DMS153 treated with DMSO at 0.1 percent for 48 hours (cell line): ENCODE data around the gene VWA7.
"Not testable (repeated sequence)": the region's sequence is repeated elsewhere in the genome, so short reads cannot be mapped to it uniquely, and the experiment has no call there.

Experiments used
- DNase-seq: peaks from one replicate; lab custom pipeline; 2025; ENCODE audit not compliant: unreplicated experiment; lab: John Stamatoyannopoulos, UW

Gene VWA7

GRCh38 chr6:31801031-31801927 is 24.2 kb upstream of the VWA7 start:
- not testable (repeated sequence) for DNase-seq

DNA sequence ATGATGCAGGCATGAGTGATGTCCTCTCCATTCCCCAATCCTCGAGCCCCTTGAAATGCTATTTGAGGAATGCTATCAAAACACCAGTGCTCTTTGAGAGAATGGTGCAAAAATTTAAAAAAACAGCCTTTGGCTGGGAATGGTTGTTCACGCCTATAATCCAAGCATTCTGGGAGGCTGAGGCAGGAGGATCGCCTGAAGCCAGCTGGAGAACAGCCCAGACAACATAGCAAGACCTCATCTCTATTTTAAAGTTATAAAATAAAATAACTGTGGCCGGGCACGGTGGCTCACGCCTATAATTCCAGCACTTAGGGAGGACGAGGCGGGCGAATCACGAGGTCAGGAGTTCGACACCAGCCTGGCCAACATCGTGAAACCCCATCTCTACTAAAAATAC is 22.7 kb upstream of the VWA7 start:
- DNase-seq, result no peak

GRCh38 chr6:31797588-31797987 is 20.5 kb upstream of the VWA7 start:
- no peak for DNase-seq

- no peak for DNase-seq
These were observed 19.9 kb upstream of the VWA7 start for GRCh38 chr6:31796993-31797385.

GRCh38 chr6:31795616-31796298 is 18.6 kb upstream of the VWA7 start, which contains the start of gene VARS1:
Gene VARS1 (minus strand): TSS chr6:31795752. CDS start chr6:31795217, 535 bp downstream.
- DNase-seq, result peak; percentile 86

DNA sequence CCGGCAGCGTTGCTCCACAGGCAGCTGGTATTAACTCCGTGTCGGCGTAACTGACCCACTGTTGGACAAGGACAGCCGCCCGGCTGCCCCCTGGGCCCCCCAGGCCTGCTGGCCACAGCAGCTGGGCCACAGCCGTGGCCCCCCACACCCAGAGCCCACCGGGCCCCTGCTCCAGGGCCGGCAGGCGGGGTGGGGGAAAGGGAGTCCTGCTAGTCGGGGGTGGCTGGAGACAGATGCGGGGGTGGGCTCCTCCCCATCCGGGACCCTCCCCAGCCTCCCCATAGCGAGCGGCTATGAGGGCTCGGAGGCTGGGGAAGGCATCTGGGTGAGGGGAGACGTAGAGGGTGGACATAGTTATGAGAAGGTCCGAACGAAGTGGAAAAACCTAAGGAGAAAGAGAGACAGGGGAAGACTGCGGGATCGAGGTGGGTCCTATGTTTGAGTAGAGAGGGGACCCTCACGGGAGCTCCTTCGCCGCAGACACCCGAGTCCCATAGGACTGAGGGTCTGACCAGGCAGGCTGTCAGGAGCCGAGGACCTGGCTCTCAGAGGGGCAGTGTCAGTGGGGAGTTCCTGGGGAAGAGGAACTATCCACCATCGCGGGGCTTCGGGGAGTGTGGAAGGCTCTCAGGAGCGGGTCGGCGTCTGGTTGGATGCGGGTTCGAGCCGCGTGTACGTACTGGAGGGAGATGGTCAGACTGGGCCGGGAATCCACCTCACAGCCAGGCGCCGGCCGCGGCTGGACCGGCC is 17.9 kb upstream of the VWA7 start:
- no peak for DNase-seq

DNA sequence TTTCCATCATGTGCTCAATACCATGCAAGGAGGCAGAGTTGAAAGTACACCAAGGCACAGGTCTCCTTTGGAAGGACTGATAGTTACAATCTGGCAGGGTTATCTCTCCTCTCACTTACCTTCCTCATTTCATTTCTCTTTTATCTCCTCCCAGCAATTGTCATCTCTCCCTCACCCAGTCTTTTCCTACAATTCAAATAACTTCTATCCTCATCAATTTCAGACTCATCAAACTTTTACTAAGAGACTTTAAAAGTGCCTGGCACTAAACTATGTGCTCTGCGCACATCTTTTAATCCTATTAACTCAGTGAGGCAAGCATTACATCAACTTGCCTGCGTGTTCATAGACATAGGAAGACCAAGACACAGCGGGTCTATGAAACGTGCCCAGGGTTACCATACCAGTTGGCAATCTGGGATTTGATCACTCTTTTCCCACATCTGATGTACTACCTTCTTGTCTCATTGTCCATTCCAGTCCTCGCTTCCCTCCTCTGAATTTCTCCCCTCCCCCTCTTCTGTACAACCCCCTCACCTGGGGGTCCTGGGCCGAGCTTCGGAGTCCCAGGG is 17.3 kb upstream of the VWA7 start:
- DNase-seq, result no peak

DNA sequence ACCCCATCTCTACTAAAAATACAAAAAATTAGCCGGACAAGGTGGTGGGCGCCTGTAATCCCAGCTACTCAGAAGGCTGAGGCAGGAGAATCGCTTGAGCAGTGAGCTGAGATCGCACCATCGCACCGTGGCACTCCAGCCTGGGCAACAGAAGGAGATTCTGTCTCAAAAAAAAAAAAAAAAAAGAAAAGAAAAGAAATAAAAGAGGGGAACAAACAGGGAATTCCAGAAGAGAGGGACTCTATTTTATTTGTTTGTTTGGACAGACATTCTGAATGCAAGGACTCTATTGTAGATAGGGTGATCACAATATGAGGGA is 16.8 kb upstream of the VWA7 start:
- DNase-seq, result not testable (repeated sequence)

GRCh38 chr6:31792761-31793171 is 15.6 kb upstream of the VWA7 start:
- DNase-seq, result no peak

DNA sequence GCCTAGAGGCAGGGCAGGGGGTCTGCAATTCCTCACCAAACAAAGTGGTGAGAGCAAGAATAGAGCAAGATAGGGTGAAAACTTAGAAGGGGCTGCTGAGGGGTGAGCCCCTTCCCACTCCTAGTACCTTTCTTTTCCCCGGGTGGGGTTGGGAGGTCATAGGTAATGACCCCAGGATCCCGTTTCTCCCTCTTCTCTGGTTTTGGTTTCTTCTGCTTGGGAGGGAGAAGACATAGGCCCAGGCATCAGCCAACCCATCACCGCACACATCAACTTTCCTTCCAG is 14.9 kb upstream of the VWA7 start:
- no peak for DNase-seq

DNA sequence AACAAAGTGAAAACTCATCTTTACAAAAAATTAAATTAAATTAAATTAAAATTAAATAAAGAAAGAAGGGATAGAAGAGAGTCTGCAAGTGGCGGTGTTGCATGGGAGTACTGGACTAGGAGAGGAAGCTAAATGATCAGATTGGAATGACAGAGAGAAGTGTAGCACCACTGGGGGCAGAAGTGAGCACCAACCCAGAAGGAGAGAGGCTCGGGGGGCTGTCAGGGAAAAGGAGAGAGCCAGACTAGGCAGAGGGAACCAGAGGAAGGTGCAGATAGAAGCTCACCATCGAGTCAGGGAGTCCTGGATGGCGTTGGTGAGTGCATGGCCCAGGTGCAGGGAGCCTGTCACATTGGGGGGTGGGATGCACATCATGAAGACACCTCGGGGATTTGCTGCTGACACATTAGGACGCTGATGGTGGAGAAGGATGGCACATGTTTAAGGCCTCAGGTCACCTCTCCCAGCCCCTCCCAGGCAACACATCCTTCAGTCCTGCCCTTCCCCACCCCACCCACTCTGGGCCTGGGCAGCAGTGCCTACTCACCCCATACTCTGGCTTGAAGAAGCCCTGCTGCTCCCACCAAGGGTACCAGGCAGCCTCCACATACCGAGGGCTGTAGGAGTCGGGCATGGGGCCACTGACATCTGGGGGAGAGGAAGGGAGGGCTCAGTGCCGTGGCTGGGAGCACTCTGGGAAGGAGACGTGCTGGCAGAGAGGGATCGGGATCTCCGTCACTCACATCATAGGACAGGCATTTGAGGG is 14.4 kb upstream of the VWA7 start:
- peak; percentile 14 for DNase-seq

DNA sequence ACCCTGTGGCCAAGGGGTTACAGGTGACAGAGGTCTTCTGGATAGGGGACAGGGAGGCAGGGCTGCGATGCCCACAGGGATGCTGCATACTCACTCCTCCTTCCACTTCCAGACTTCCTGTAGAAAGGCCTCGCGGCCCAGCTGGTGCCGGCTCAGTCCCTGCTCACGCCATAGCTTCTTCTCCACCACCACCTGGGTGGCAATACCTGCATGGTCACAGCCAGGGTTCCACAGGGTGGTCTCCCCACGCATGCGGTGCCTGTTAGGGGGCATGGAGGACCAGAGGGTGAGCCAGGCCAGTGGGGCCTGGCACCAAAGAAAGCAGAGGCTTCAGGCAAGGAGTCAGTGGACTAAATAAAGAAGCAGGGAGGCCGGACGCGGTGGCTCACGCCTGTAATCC is 8.3 kb upstream of the VWA7 start:
- no peak for DNase-seq

DNA sequence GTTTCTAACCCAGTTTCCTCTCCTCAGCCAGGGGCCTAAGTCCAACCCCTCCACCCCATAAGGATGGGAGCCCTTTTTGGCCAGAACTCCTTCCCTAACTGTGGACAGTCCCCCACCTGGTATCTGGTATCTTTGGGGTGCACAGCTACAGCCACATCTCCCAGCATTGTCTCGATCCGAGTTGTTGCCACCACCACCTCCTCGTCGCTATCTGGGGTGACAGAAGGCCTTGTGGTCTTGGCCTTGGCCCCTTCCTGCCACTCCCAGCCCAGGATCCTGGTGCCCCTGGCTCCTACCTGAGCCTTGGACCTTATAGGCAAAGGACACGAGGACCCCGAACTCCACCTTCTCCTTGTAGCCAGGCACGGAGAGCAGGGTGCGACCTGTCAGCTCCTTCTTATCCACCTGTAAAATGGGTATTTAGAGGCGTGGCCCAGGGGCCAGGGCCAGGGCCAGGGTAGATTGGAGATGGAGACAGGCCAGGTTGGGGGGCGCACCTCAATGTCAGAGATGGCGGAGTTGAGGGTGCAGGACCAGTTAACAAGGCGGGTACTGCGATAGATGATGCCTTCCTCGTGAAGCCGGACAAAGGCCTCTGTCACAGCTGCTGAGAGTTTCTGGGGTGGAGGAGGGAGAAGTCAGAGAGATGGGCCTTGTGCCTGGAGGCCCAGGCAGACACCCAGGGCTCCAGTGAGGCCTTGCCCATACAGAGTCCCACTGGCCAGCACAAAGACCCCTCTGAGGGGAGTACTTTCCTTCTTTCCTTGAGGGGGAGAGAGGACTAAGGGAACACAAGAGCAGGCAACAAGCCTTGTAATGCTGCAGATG is 7.2 kb upstream of the VWA7 start:
- no peak for DNase-seq

DNA sequence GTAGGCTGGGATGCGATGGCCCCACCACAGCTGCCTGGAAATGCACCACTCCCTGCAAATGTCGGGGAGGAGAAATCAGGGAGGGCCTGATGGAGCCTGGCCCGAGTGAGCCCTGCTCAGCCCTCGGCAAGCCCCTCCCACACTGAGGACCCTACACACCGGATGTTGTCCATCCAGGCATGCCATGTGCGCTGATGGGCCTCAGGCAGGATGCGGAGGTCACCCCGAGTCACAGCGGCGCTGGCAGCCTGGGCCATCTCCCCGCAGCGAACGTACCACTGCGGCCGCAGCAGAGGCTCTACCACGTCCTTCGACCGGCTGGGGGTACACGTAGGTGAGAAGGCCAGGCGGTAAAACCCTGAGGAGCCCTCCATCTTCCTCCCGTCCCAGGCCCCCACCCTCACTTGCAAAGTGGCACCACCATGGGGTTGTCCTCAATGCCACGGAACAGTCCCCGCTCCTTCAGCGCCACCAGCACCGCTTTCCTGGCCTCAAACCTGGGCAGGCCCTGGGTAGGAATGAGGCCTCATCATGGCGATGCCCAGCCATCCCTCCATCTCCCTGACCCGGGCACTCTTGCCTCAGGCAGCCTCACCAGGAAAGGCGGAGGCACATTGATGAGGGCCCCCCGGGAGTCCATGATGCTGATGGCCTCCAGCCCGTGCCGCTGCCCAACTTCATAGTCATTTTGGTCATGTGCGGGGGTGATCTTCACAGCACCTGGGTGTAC is 5.2 kb upstream of the VWA7 start:
- DNase-seq, result no peak

DNA sequence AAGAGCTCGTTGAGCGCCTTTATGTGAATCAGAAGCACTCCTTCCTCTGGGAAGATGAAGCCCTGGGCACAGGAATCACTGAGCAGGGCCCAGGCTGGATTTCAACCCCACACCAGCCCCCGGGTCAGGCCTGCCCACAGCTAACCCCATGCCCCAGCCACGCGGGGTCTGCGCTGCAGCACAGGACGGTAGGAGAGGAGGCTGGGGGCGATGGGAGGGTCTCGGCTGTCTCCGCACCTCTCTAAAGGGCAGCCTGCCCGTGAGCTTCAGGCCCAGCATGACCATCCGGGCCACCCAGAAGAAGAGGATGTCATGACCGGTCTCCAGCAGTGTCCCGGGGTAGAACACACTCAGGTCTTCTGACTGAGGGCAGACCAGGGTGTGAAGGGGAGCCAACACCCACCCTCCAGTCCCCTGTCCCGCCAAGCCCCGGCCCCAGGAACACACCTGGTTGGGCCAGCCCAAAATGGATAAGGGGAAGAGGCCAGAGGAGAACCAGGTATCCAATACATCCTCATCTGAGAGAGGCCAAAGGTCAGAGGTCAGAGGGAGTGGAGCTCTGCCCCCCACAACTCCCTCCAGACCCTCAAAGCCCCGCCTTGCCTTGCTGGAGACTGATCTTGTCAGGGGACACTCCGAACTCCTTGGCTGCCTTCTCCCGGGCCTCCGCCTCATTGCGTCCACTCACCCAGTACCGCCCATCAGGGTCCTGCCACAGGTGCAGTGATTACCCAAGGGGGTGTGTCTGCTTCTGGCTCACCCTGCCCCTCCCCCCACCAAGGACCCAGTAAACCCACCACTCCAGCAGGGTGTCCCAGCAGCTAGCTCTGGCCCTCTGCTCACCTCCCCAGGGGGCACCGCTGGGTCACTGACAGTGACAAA is 4.4 kb upstream of the VWA7 start:
- DNase-seq, result no peak

DNA sequence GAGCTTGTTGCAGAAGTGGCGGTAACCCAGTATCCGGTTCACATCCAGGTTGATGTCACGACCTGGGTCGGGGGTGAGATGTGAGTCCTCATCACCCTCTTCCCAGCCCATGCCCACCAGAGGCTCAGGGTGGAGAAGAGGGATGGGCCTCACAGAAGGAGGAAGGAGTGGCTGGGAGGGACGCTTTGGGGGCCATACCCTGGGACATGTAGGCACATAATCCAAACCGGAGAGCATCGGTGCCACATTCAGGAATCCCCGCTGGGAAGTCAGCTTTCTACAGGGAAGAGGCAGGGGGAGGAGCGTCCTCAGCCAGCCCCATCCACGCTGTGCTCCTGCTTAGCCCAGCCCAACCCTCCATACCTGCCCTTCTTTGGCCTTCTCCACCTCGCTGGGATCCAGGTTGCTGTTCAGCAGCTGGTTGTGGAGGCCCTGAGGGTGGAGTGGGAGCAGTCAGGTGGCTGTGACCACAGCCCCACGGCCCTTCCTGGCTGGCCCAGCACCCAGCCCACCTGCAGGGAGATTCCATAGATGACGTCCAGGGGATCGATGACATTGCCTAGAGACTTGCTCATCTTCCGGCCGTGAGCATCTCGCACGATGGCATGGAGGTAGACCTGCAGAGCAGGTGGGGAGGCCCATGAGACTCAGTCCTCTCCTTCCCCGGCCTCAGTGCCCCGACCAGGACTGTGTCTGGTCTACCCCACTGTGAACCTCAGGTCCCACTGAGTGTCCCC is 3.5 kb upstream of the VWA7 start:
- DNase-seq, result no peak

DNA sequence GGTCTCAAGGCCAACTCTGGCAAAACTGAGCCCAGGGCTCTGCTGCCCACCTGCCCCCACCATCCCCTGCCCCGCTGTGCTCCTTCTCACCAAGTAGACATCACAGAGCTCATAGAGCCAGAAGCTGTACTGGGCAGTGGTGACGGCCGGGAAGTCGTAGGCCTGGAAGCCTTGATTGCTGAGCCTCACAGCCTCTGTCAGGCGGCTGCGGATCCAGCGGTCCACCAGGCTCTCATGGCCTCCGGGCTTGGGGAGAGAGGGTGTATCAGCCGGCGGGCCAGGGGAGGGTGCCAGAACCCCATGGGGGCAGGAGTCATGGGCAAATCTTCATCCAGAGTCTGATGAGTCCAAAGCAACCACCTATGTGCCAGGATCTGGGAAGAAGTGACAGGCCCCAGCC is 2.8 kb upstream of the VWA7 start:
- no peak for DNase-seq
